HepG2 (cell line): ENCODE results near the gene INF2. TPM values are rescaled to one million over a fixed set of nuclear protein-coding genes. Genes with fewer than 3 reads are reported as not detected.

ENCODE experiments used
- ATAC-seq: fragments of 200-7000 bp; cut with Tn5 transposase; 3 replicates; pipeline ENCODE4 v1.9.1; 2020; ENCODE audit warnings: mild to moderate bottlenecking, moderate library complexity
- BruUV-seq: library from RNA; stranded (reverse); fragments of 400-500 nt; replicated peaks from 2 replicates; lab custom pipeline; 2021; lab: Mats Ljungman, UMichigan
- CTCF ChIA-PET: fragments of 300-600 bp; formaldehyde crosslinking; extraction: SDS; loops from one replicate; lab custom pipeline; 2021; ENCODE audit warnings: low total read pairs, inconsistent platforms, low intra/inter-chr PET ratio; lab: Yijun Ruan, JAX
- POLR2A ChIA-PET: fragments of 350-600 bp; sonication (Branson Sonifier 250); formaldehyde crosslinking; loops from one replicate; lab custom pipeline; 2020; ENCODE audit warnings: antibody characterized with exemption, inconsistent platforms; lab: Yijun Ruan, JAX
- DNase-seq: peaks from one replicate; pipeline ENCODE4 v3.0.0-alpha.2; 2015; ENCODE audit warnings: low spot score
- FAIRE-seq: peaks from 3 replicates; lab custom pipeline; 2011; peaks lifted over from hg19 to GRCh38; lab: Jason Lieb, UNC
- H2AFZ ChIP-seq: one replicate; pipeline ENCODE4 v1.6.1; 2011; ENCODE audit warnings: low read length, inconsistent platforms
- H3K27ac ChIP-seq: fragments of 300-600 bp; 3 replicates; pipeline ENCODE4 v1.8.0; 2011; ENCODE audit warnings: mixed run types, mild to moderate bottlenecking, mixed read lengths, low read length, inconsistent platforms; ENCODE audit not compliant: insufficient read depth; ENCODE audit errors: extremely low read length
- H3K27me3 ChIP-seq, 2 experiments: fragments of 200-600 bp in 1 of 2; 2 replicates in 1 of 2; 3 replicates in 1 of 2; pipeline versions ENCODE4 v1.6.0 to v1.8.0; 2011; ENCODE audit warnings: low read length in 2 of 2, mild to moderate bottlenecking in 2 of 2, moderate library complexity in 2 of 2, inconsistent platforms in 1 of 2; ENCODE audit not compliant: insufficient read depth in 2 of 2, control insufficient read depth in 1 of 2
- H3K36me3 ChIP-seq, 2 experiments: fragments of 200-600 bp in 1 of 2; replicated peaks in 1 of 2; 2 replicates in 1 of 2; 3 replicates in 1 of 2; pipeline versions ENCODE4 v1.5.1 to v1.8.0; 2011; ENCODE audit warnings: low read length in 2 of 2, inconsistent platforms in 1 of 2; ENCODE audit not compliant: insufficient read depth in 2 of 2, control insufficient read depth in 1 of 2
- H3K4me1 ChIP-seq: 2 replicates; pipeline ENCODE4 v1.5.1; 2012; ENCODE audit warnings: low read length, inconsistent platforms; ENCODE audit not compliant: insufficient read depth
- H3K4me2 ChIP-seq: 2 replicates; pipeline ENCODE4 v1.6.0; 2011; ENCODE audit warnings: low read depth, low read length, inconsistent platforms
- H3K4me3 ChIP-seq, 3 experiments: fragments of 200-600 bp in 1 of 3; sonication (generic), shearing (Covaris generic) in 1 of 3; replicated peaks in 1 of 3; 2 replicates each; pipeline ENCODE4 v1.5.1; 2011 to 2016; ENCODE audit warnings: low read length in 3 of 3, inconsistent platforms in 2 of 3, low read depth in 2 of 3, mild to moderate bottlenecking in 2 of 3, control low read depth in 1 of 3, mixed read lengths in 1 of 3; ENCODE audit not compliant: insufficient read depth in 1 of 3
- H3K79me2 ChIP-seq: one replicate; pipeline ENCODE4 v1.6.1; 2011; ENCODE audit warnings: low read length, inconsistent platforms; ENCODE audit not compliant: insufficient read depth
- H3K9ac ChIP-seq: 2 replicates; pipeline ENCODE4 v1.6.0; 2011; ENCODE audit warnings: mild to moderate bottlenecking, low read depth, low read length, inconsistent platforms; ENCODE audit not compliant: insufficient read depth
- H3K9me3 ChIP-seq: 2 replicates; pipeline ENCODE4 v1.5.1; 2012; ENCODE audit warnings: mild to moderate bottlenecking, low read length
- H4K20me1 ChIP-seq: 2 replicates; pipeline ENCODE4 v1.6.0; 2011; ENCODE audit warnings: inconsistent platforms, mild to moderate bottlenecking, low read length, moderate library complexity; ENCODE audit not compliant: insufficient read depth
- PHF21A ChIP-seq: sonication (generic); formaldehyde crosslinking; IDR thresholded peaks from 2 replicates; pipeline ENCODE4 v1.5.0; 2020; ENCODE audit warnings: mild to moderate bottlenecking, missing genetic modification reagents
- ZBTB3 ChIP-seq: sonication (generic); formaldehyde crosslinking; IDR thresholded peaks from 2 replicates; pipeline ENCODE4 v1.4.0; 2020; ENCODE audit warnings: low read depth, mild to moderate bottlenecking, moderate library complexity, missing genetic modification reagents, borderline replicate concordance
- ZNF331 ChIP-seq: sonication (generic); formaldehyde crosslinking; IDR thresholded peaks from 2 replicates; pipeline ENCODE4 v1.4.0; 2020; ENCODE audit warnings: missing genetic modification reagents
- ZNF687 ChIP-seq: sonication (generic); formaldehyde crosslinking; IDR thresholded peaks from 2 replicates; pipeline ENCODE4 v1.5.1; 2020; ENCODE audit warnings: mild to moderate bottlenecking, missing genetic modification reagents, moderate library complexity
- WGBS: methylation state at CpG from one replicate; pipeline ENCODE4 v1.1.6; 2017; ENCODE audit warnings: low lambda C conversion rate; 5-methylcytosine and 5-hydroxymethylcytosine counted together
- in situ Hi-C: cut with HindIII; loops from 2 replicates; pipeline ENCODE4 v1.10.0; 2017; ENCODE audit warnings: low pct_unique_long_range_greater_than_20kb; ENCODE audit not compliant: extremely low pct_ligation_motif_present
- intact Hi-C: fragments of 100-400 bp; cut with micrococcal nuclease; formaldehyde crosslinking; loops from one replicate; pipeline ENCODE4 v1.10.0; 2022; ENCODE audit not compliant: unreplicated experiment
- polyA plus RNA-seq, 8 experiments: library from polyadenylated mRNA; depleted of rRNA in 3 of 8; stranded (reverse) in 7 of 8; unstranded in 1 of 8; fragments of >200 nt; fragmentation: Illumina TruSeq in 4 of 8; extraction: Trizol in 4 of 8; gene quantifications; 2 replicates each; pipeline versions ENCODE4 v1.2.1 to v1.2.3, GENCODE V29; 2011 to 2016; ENCODE audit warnings: low read depth in 4 of 8, missing spikeins in 1 of 8, mixed read lengths in 1 of 8; ENCODE audit not compliant: insufficient read depth in 1 of 8
- total RNA-seq, 5 experiments: library from RNA; depleted of rRNA; stranded (reverse); fragments of >200 nt; fragmentation: Illumina TruSeq; extraction: Trizol; gene quantifications; 2 replicates each; pipeline ENCODE4 v1.2.3, GENCODE V29; 2016; ENCODE audit warnings: low read depth in 1 of 5

Gene INF2
- total and polyA plus RNA-seq, 2 of the 13 experiments (the other 11 are each of a cell fraction or from before 2014, with no cell fraction given) = 16.4 to 26.4 TPM

- Histone ChIP-seq H3K9ac (no peak overlapping the region), H4K20me1 (no peaks in the 10 kb centered on the region), H3K36me3 (no peaks in the 10 kb centered on the region), H2AFZ (no peak overlapping the region), H3K4me2 (peak overlapping the region; percentile 61), H3K4me3 (peak overlapping the region in 1 of 3 experiments; percentile 40; a peak in 2 of 6 replicates), H3K27me3 (peaks cover 14 to 28% of the 10 kb centered on the region in 2 experiments; a peak in 4 of 5 replicates), H3K27ac (no peak overlapping the region), H3K4me1 (peaks cover 57% of the 10 kb centered on the region), H3K9me3 (peaks cover 4% of the 10 kb centered on the region; the same call in 1 of the 2 replicates), H3K79me2 (no peaks in the 10 kb centered on the region)
- FAIRE-seq (no peak), DNase-seq (no peak), ATAC-seq (no peak)
- POLR2A ChIA-PET = interaction anchor here (0.8 to 1.5 kb wide), 3 partner anchors 7 to 29 kb away, joined by 3 to 11 read pairs (median 3); no protein-coding TSS in a partner anchor
- intact Hi-C loops (no loop called here), in situ Hi-C loops (loop anchor here (10.0 kb wide), 1 partner anchor 166 kb away; no protein-coding TSS in a partner anchor)
- CTCF ChIA-PET = no interaction called here
- peak; percentile 93 for TF ChIP-seq ZNF331
- TF ChIP-seq PHF21A = peak; percentile 11; the same call in 1 of the 2 replicates
- TF ChIP-seq ZNF687 (CRISPR knock-in tag) = peak; percentile 58; the same call in 1 of the 2 replicates
- TF ChIP-seq ZBTB3 (CRISPR knock-in tag) = no peak
- WGBS = 66% methylated on average over 11 of the region's 15 CpGs
- BruUV-seq = no TSS peak
Measured at GRCh38 chr14:104658325-104658712, 31.1 kb upstream of the INF2 start.
